Large intestine (tissue), 3 donors: ENCODE results near the gene PLCB1. TPM values are rescaled to one million over a fixed set of nuclear protein-coding genes. Genes with fewer than 3 reads are reported as not detected.

ENCODE experiments used
- DNase-seq, 2 donors: peaks; one replicate each; pipeline versions ENCODE4 v3.0.0 to v3.0.0-alpha.2; 2013
- H3K27ac ChIP-seq: one replicate; pipeline ENCODE4 v1.5.1; 2013; ENCODE audit warnings: low read length
- H3K27me3 ChIP-seq: 2 replicates; pipeline ENCODE4 v1.6.1; 2013; ENCODE audit warnings: low read length; ENCODE audit not compliant: control insufficient read depth, insufficient read depth
- H3K36me3 ChIP-seq: 2 replicates; pipeline ENCODE4 v1.6.1; 2013; ENCODE audit warnings: low read length; ENCODE audit not compliant: control insufficient read depth, insufficient read depth
- H3K4me1 ChIP-seq: one replicate; pipeline ENCODE4 v1.6.1; 2013; ENCODE audit warnings: low read length; ENCODE audit not compliant: control insufficient read depth, insufficient read depth
- H3K4me3 ChIP-seq: one replicate; pipeline ENCODE4 v1.5.1; 2013; ENCODE audit warnings: low read length
- H3K9me3 ChIP-seq: one replicate; pipeline ENCODE4 v1.6.1; 2013; ENCODE audit warnings: mild to moderate bottlenecking, low read depth, low read length, moderate library complexity; ENCODE audit not compliant: control insufficient read depth
- WGBS: methylation state at CpG from one replicate; pipeline ENCODE4 v1.1.5; 2013; ENCODE audit warnings: low lambda C conversion rate; ENCODE audit not compliant: insufficient coverage; 5-methylcytosine and 5-hydroxymethylcytosine counted together
- polyA plus RNA-seq: library from polyadenylated mRNA; unstranded; fragments of 120-200 nt; gene quantifications from one replicate; pipeline ENCODE4 v1.2.1, GENCODE V29; 2013

PLCB1 gene
- polyA plus RNA-seq, 1 donor = 7.4 TPM

- Histone ChIP-seq H3K4me3 (no peak overlapping the region), H3K27me3 (no peaks in the 10 kb centered on the region), H3K4me1 (no peaks in the 10 kb centered on the region), H3K27ac (no peak overlapping the region), H3K36me3 (no peaks in the 10 kb centered on the region), H3K9me3 (no peaks in the 10 kb centered on the region)
- no peak for DNase-seq
- WGBS = 48% methylated on average over 2 of the region's 4 CpGs
Observed at GRCh38 chr20:8518878-8519277, 386.8 kb downstream of the PLCB1 start.

GRCh38 chr20:8519887-8520286, 387.8 kb downstream of the PLCB1 start:
- Histone ChIP-seq H3K36me3 (no peaks in the 10 kb centered on the region), H3K9me3 (no peaks in the 10 kb centered on the region), H3K27ac (no peak overlapping the region), H3K27me3 (no peaks in the 10 kb centered on the region), H3K4me3 (no peak overlapping the region), H3K4me1 (no peaks in the 10 kb centered on the region)
- no CpG with 5 or more reads among the region's 1 CpG for WGBS
- no peak for DNase-seq

GRCh38 chr20:8522168-8522567, 390.1 kb downstream of the PLCB1 start:
- no peak for DNase-seq
- WGBS = no CpG with 5 or more reads among the region's 4 CpGs
- Histone ChIP-seq H3K27ac (no peak overlapping the region), H3K4me1 (no peaks in the 10 kb centered on the region), H3K4me3 (no peak overlapping the region), H3K9me3 (no peaks in the 10 kb centered on the region), H3K36me3 (no peaks in the 10 kb centered on the region), H3K27me3 (no peaks in the 10 kb centered on the region)

DNA sequence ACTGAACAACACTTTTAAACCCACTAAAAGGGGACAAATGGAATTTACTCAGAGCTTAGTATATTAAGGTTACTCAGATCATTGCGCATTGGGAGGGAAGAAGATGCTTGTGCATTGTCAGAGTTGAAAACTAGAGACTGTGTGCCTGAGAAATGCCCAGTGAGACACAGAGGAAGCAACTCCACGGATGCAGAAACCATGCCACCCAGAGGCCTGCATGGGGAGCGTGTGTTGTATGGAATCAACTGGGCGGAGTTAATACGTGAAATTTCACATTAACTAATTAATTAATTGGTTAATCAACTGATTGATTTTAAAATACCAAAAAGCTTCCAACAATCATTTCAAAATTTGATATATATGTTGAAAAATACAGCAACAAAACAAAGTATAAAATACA, 391.6 kb downstream of the PLCB1 start:
- Histone ChIP-seq H3K27ac (no peak overlapping the region), H3K4me3 (no peak overlapping the region), H3K9me3 (no peaks in the 10 kb centered on the region), H3K27me3 (no peaks in the 10 kb centered on the region), H3K36me3 (no peaks in the 10 kb centered on the region), H3K4me1 (no peaks in the 10 kb centered on the region)
- no CpG with 5 or more reads among the region's 5 CpGs for WGBS
- DNase-seq = no peak

GRCh38 chr20:8524101-8525016, 392.3 kb downstream of the PLCB1 start:
- H3K27ac ChIP-seq = no peak overlapping the region
- H3K9me3 ChIP-seq = no peaks in the 10 kb centered on the region
- H3K4me3 ChIP-seq = no peak overlapping the region
- no peaks in the 10 kb centered on the region for H3K4me1 ChIP-seq
- 24% methylated on average over 2 of the region's 5 CpGs for WGBS
- H3K27me3 ChIP-seq = no peaks in the 10 kb centered on the region
- DNase-seq = no peak
- no peaks in the 10 kb centered on the region for H3K36me3 ChIP-seq

DNA sequence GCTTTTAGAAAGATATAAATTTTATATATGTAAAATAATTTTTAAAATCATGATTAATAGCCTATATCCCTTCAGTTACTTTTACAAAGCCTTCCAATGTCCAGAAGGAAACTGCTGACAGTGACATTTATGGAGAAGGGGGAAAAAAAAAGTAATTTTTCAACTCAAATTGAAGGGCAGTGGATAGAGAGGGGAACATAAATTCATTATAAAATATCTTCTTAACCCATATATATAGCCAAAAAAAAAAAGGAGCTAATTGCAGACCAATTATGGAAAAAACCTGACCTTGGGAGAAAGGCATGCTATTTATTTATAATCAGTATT, 392.9 kb downstream of the PLCB1 start:
- Histone ChIP-seq H3K27ac (no peak overlapping the region), H3K4me1 (no peaks in the 10 kb centered on the region), H3K27me3 (no peaks in the 10 kb centered on the region), H3K9me3 (no peaks in the 10 kb centered on the region), H3K4me3 (no peak overlapping the region), H3K36me3 (no peaks in the 10 kb centered on the region)
- DNase-seq = no peak

GRCh38 chr20:8526610-8527009, 394.5 kb downstream of the PLCB1 start:
- whole genome bisulfite sequencing = no CpG with 5 or more reads among the region's 2 CpGs
- Histone ChIP-seq H3K9me3 (no peaks in the 10 kb centered on the region), H3K4me3 (no peak overlapping the region)

GRCh38 chr20:8527998-8528723, 396.1 kb downstream of the PLCB1 start:
- Histone ChIP-seq H3K27ac (no peak overlapping the region), H3K27me3 (no peaks in the 10 kb centered on the region), H3K36me3 (no peaks in the 10 kb centered on the region), H3K9me3 (no peaks in the 10 kb centered on the region), H3K4me3 (no peak overlapping the region), H3K4me1 (no peaks in the 10 kb centered on the region)
- DNase-seq = no peak
- WGBS = 80% methylated on average over 1 of the region's 4 CpGs

More at GRCh38 chr20:8526610-8527009, 394.5 kb downstream of the PLCB1 start:
- no peaks in the 10 kb centered on the region for H3K4me1 ChIP-seq
- H3K36me3 ChIP-seq = no peaks in the 10 kb centered on the region
- H3K27ac ChIP-seq = no peak overlapping the region
- no peaks in the 10 kb centered on the region for H3K27me3 ChIP-seq
- DNase-seq = no peak

GRCh38 chr20:8530022-8530421, 398.0 kb downstream of the PLCB1 start:
- no peaks in the 10 kb centered on the region for H3K9me3 ChIP-seq
- no peaks in the 10 kb centered on the region for H3K36me3 ChIP-seq
- no peak for DNase-seq
- WGBS = 67% methylated on average over 1 of the region's 1 CpG
- no peak overlapping the region for H3K27ac ChIP-seq
- no peaks in the 10 kb centered on the region for H3K27me3 ChIP-seq
- no peak overlapping the region for H3K4me3 ChIP-seq
- H3K4me1 ChIP-seq = no peaks in the 10 kb centered on the region

DNA sequence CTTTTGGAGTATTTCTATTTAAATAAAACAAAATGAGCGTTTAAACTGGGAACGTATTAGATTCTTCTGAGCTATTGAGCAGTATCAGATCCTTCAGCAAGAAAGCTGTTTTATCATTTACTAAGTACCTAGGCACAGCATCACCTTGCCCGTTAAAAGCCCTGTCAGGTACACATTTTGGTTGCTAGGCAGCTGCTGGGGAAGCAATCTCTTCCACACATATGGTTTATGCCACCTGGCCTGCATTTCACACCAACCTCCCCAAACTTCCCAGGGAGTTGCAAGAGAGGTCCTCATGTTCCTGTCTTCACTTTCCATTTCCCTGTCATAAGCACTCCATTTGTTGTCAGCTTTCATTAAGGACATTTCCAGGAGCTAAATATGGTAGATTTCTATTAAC, 400.1 kb downstream of the PLCB1 start:
- H3K27ac ChIP-seq = no peak overlapping the region
- DNase-seq = no peak
- no peaks in the 10 kb centered on the region for H3K9me3 ChIP-seq
- H3K4me3 ChIP-seq = no peak overlapping the region
- WGBS = no CpG with 5 or more reads among the region's 3 CpGs
- no peaks in the 10 kb centered on the region for H3K27me3 ChIP-seq
- H3K4me1 ChIP-seq = no peaks in the 10 kb centered on the region
- H3K36me3 ChIP-seq = no peaks in the 10 kb centered on the region
